Measurements from ENCODE around the gene FGF11. TPM values are rescaled to one million over a fixed set of nuclear protein-coding genes. Genes with fewer than 3 reads are reported as not detected.

The FGF11 gene
- total and polyA plus RNA-seq, 10 donors, result 1.0 to 5.5 (median 3.0) TPM

DNA sequence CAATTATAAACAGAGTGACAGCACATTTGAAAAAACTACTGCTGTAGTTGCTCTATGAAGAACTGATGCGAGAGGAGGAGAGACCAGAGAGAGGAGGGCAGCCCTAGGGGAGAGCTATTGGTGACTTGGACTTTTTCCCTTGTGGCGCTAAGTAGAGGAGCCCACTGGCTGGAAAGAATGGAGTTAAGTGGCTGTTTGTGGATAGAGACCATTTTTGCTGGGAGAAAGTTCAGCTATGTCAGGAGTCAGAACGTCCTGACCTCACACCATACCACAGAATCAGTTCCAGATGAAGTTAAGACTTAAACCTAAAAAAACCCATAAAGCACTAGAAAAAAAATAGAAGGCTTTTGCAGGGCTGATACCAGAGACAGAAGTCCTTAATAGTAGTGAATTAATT lies 46.9 kb downstream of the FGF11 start:
- no peak for DNase-seq
- intact Hi-C loops (cut with DNase I; ENCODE audit: low total_unique reads), result no loop called here
- TF ChIP-seq POLR2AphosphoS5 (IDR thresholded peaks at IDR 0.05), result no peak
- TF ChIP-seq, protein P1, sequence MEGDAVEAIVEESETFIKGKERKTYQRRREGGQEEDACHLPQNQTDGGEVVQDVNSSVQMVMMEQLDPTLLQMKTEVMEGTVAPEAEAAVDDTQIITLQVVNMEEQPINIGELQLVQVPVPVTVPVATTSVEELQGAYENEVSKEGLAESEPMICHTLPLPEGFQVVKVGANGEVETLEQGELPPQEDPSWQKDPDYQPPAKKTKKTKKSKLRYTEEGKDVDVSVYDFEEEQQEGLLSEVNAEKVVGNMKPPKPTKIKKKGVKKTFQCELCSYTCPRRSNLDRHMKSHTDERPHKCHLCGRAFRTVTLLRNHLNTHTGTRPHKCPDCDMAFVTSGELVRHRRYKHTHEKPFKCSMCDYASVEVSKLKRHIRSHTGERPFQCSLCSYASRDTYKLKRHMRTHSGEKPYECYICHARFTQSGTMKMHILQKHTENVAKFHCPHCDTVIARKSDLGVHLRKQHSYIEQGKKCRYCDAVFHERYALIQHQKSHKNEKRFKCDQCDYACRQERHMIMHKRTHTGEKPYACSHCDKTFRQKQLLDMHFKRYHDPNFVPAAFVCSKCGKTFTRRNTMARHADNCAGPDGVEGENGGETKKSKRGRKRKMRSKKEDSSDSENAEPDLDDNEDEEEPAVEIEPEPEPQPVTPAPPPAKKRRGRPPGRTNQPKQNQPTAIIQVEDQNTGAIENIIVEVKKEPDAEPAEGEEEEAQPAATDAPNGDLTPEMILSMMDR (IDR thresholded peaks at IDR 0.05 in 8 of 11, conservative IDR thresholded peaks at IDR 0.05 in 3 of 11), result no peak
- no peak for TF ChIP-seq POLR2A (IDR thresholded peaks at IDR 0.05)
- H3K4me3 ChIP-seq, result peak overlapping the region in 6 of 8 donors; percentile 48 to 83 (median 60)
- no peaks in the 10 kb centered on the region for H3K27me3 ChIP-seq (replicated peaks in 1 of 7)
- H3K36me3 ChIP-seq, result peaks cover 0 to 22% (median under 1%) of the 10 kb centered on the region in 6 donors
- WGBS, 5 donors, result 39 to 49% (median 47%) methylated on average over 3 of the region's 3 CpGs
- H3K4me1 ChIP-seq, result peaks cover 40 to 86% (median 79%) of the 10 kb centered on the region in 6 donors
- no peaks in the 10 kb centered on the region for H3K9me3 ChIP-seq
- H3K27ac ChIP-seq, result peak overlapping the region in 5 of 8 donors; percentile 46 to 100 (median 99)

DNA sequence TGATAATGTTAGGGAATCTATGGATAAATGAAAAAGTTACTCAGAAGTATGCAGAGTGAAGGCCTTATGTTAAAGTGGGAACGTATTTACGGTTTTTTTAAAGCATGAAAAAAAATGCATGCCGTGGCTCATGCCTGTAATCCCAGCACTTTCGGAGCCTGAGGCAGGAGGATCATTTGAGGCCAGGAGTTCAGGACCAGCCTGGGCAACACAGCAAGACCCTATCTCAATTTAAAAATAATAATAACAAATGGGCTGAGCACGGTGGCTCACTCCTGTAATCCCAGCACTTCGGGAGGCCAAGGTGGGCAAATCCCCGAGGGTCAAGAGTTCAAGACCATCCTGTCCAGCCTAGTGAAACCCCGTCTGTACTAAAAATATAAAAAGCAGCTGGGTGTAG lies 50.8 kb downstream of the FGF11 start:
- peak; percentile 3 for DNase-seq
- Histone ChIP-seq H3K27me3 (replicated peaks in 1 of 7) (no peaks in the 10 kb centered on the region), H3K4me3 (no peak overlapping the region), H3K36me3 (peaks cover 0 to 58% (median 2%) of the 10 kb centered on the region in 6 donors), H3K9me3 (no peaks in the 10 kb centered on the region), H3K4me1 (peaks cover 40 to 93% (median 80%) of the 10 kb centered on the region in 6 donors), H3K27ac (no peak overlapping the region)
- WGBS, 5 donors, result 68 to 76% (median 72%) methylated on average over 8 of the region's 8 CpGs
- intact Hi-C loops (cut with DNase I; ENCODE audit: low total_unique reads), result no loop called here
- TF ChIP-seq, protein P1 (IDR thresholded peaks at IDR 0.05 in 8 of 11, conservative IDR thresholded peaks at IDR 0.05 in 3 of 11), result no peak
- no peak for TF ChIP-seq POLR2A (IDR thresholded peaks at IDR 0.05)
- TF ChIP-seq POLR2AphosphoS5 (IDR thresholded peaks at IDR 0.05), result no peak

DNA sequence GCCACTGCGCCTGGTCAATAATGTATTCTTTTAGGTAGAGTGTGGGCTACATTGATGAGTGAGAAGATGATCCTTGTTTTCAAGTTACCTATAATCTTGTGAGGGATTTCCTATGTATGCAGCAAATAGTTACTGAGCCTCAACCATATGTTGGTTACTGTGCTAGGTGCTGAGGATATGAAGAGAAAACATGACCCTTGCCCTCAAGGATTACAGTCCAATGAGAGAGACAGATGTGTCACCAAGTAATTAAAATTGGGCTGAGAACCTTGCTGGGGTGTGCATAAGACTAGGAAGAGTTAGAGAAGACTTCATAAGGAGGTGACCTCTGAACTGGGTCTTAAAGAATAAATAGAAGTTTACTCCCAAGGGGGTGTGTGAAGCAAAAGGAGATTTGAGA lies 52.3 kb downstream of the FGF11 start:
- Histone ChIP-seq H3K27ac (no peak overlapping the region), H3K27me3 (replicated peaks in 1 of 7) (no peaks in the 10 kb centered on the region), H3K4me1 (peaks cover 26 to 90% (median 72%) of the 10 kb centered on the region in 6 donors), H3K36me3 (peaks cover 0 to 73% (median 13%) of the 10 kb centered on the region in 6 donors), H3K4me3 (no peak overlapping the region), H3K9me3 (no peaks in the 10 kb centered on the region)
- DNase-seq, result no peak
- WGBS, 5 donors, result 91 to 100% (median 98%) methylated on average over 1 of the region's 1 CpG
- TF ChIP-seq POLR2AphosphoS5 (IDR thresholded peaks at IDR 0.05) (no peak), POLR2A (IDR thresholded peaks at IDR 0.05) (no peak)
- TF ChIP-seq, protein P1 (IDR thresholded peaks at IDR 0.05 in 8 of 11, conservative IDR thresholded peaks at IDR 0.05 in 3 of 11), result no peak
- intact Hi-C loops (cut with DNase I; ENCODE audit: low total_unique reads), result no loop called here

DNA sequence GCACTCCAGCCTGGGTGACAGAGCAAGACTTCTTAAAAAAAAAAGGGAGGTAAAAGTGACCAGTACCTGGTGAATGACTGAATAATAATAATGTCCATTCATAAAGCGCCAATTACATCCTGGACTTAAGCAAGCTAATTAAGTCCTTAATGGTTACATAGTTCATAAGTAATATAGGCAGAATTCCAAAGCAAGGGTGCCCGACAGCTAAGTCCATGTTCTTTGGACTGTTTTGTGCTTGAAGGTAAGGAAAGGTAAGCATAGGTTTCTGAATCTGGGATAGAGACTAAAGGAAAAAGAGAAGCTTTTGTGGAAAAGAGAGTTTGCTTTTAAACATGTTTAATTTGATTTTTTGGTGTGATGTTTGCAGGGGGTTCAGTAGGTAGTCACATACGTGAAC lies 54.6 kb downstream of the FGF11 start:
- no peaks in the 10 kb centered on the region for H3K27me3 ChIP-seq (replicated peaks in 1 of 7)
- WGBS, 5 donors, result 89 to 99% (median 92%) methylated on average over 3 of the region's 3 CpGs
- H3K4me3 ChIP-seq, result no peak overlapping the region
- TF ChIP-seq POLR2AphosphoS5 (IDR thresholded peaks at IDR 0.05), result no peak
- TF ChIP-seq, protein P1 (IDR thresholded peaks at IDR 0.05 in 8 of 11, conservative IDR thresholded peaks at IDR 0.05 in 3 of 11), result no peak
- TF ChIP-seq POLR2A (IDR thresholded peaks at IDR 0.05), result no peak
- peaks cover 12 to 78% (median 57%) of the 10 kb centered on the region in 6 donors for H3K4me1 ChIP-seq
- no peak overlapping the region for H3K27ac ChIP-seq
- H3K9me3 ChIP-seq, result no peaks in the 10 kb centered on the region
- peaks cover 3 to 88% (median 37%) of the 10 kb centered on the region in 6 donors for H3K36me3 ChIP-seq
- intact Hi-C loops (cut with DNase I; ENCODE audit: low total_unique reads), result no loop called here
- DNase-seq, result no peak

Other genes with a start within 250 kb of the FGF11 start
Only the 30 nearest of the 40 such genes appear.
- gene CTDNEP1, start 187.8 kb upstream of the FGF11 start, total RNA-seq, result 100 to 1,000 TPM in 4 of 7 donors, 10 to 100 TPM in 3; 83.1 to 133 (median 119) TPM
- gene CTDNEP1, start 187.8 kb upstream of the FGF11 start, polyA plus RNA-seq, result 100 to 1,000 TPM in 1 of 3 donors, 10 to 100 TPM in 2; 69.3 to 104 (median 86.1) TPM
- gene ELP5, start 187.3 kb upstream of the FGF11 start, total RNA-seq, result 10 to 100 TPM; 22.1 to 40.3 (median 36.3) TPM
- gene ELP5, start 187.3 kb upstream of the FGF11 start, polyA plus RNA-seq, result 10 to 100 TPM; 36.2 to 40.2 (median 37.2) TPM
- gene CLDN7, start 177.0 kb upstream of the FGF11 start, total RNA-seq, result 1 to 10 TPM in 6 of 7 donors, under 1 TPM in 1; 0.74 to 6.6 (median 2.4) TPM
- 1 to 10 TPM; 2.9 to 6.0 (median 4.3) TPM for gene CLDN7, start 177.0 kb upstream of the FGF11 start, polyA plus RNA-seq
- gene SLC2A4, start 157.8 kb upstream of the FGF11 start, total RNA-seq, result 1 to 10 TPM in 1 of 7 donors, under 1 TPM in 6; 0.39 to 1.6 (median 0.51) TPM
- gene SLC2A4, start 157.8 kb upstream of the FGF11 start, polyA plus RNA-seq, result under 1 TPM; 0.07 to 0.56 (median 0.29) TPM
- gene YBX2, start 144.9 kb upstream of the FGF11 start, total RNA-seq, result under 1 TPM in 3 of 7 donors, not detected in 4; 0.11 to 0.40 (median 0.19) TPM
- gene YBX2, start 144.9 kb upstream of the FGF11 start, polyA plus RNA-seq, result under 1 TPM; 0.09 to 0.22 (median 0.12) TPM
- 100 to 1,000 TPM; 117 to 326 (median 244) TPM for gene EIF5A, start 131.9 kb upstream of the FGF11 start, total RNA-seq
- gene EIF5A, start 131.9 kb upstream of the FGF11 start, polyA plus RNA-seq, result 100 to 1,000 TPM; 310 to 426 (median 376) TPM
- 100 to 1,000 TPM in 2 of 7 donors, 10 to 100 TPM in 5; 54.1 to 123 (median 65.4) TPM for gene GPS2, start 124.2 kb upstream of the FGF11 start, total RNA-seq
- gene GPS2, start 124.2 kb upstream of the FGF11 start, polyA plus RNA-seq, result 10 to 100 TPM; 56.6 to 73.2 (median 70.9) TPM
- 10 to 100 TPM; 16.5 to 53.9 (median 44.3) TPM for gene NEURL4, start 110.2 kb upstream of the FGF11 start, total RNA-seq
- gene NEURL4, start 110.2 kb upstream of the FGF11 start, polyA plus RNA-seq, result 10 to 100 TPM; 17.6 to 48.6 (median 36.3) TPM
- gene ACAP1, start 103.0 kb upstream of the FGF11 start, total RNA-seq, result 100 to 1,000 TPM; 118 to 312 (median 208) TPM
- 100 to 1,000 TPM; 126 to 266 (median 245) TPM for gene ACAP1, start 103.0 kb upstream of the FGF11 start, polyA plus RNA-seq
- gene KCTD11, start 87.3 kb upstream of the FGF11 start, total RNA-seq, result 10 to 100 TPM in 1 of 7 donors, 1 to 10 TPM in 6; 7.7 to 10.0 (median 9.1) TPM
- gene KCTD11, start 87.3 kb upstream of the FGF11 start, polyA plus RNA-seq, result 10 to 100 TPM in 1 of 3 donors, 1 to 10 TPM in 2; 5.4 to 12.0 (median 6.0) TPM
- not detected for gene TMEM95, start 84.4 kb upstream of the FGF11 start, total RNA-seq
- not detected for gene TMEM95, start 84.4 kb upstream of the FGF11 start, polyA plus RNA-seq
- gene TNK1, start 58.4 kb upstream of the FGF11 start, total RNA-seq, result 10 to 100 TPM in 1 of 7 donors, 1 to 10 TPM in 6; 4.2 to 16.2 (median 6.4) TPM
- 1 to 10 TPM; 6.6 to 8.7 (median 8.3) TPM for gene TNK1, start 58.4 kb upstream of the FGF11 start, polyA plus RNA-seq
- 10 to 100 TPM; 34.1 to 63.2 (median 51.1) TPM for gene PLSCR3, start 45.0 kb upstream of the FGF11 start, total RNA-seq
- gene PLSCR3, start 45.0 kb upstream of the FGF11 start, polyA plus RNA-seq, result 10 to 100 TPM; 31.3 to 45.9 (median 33.3) TPM
- gene TMEM256, start 35.4 kb upstream of the FGF11 start, total RNA-seq, result 10 to 100 TPM; 39.1 to 82.5 (median 50.3) TPM
- 100 to 1,000 TPM; 175 to 193 (median 179) TPM for gene TMEM256, start 35.4 kb upstream of the FGF11 start, polyA plus RNA-seq
- 10 to 100 TPM in 6 of 7 donors, 1 to 10 TPM in 1; 8.7 to 23.0 (median 13.0) TPM for gene NLGN2, start 31.7 kb upstream of the FGF11 start, total RNA-seq
- gene NLGN2, start 31.7 kb upstream of the FGF11 start, polyA plus RNA-seq, result 1 to 10 TPM; 2.2 to 6.5 (median 4.3) TPM
- not detected for gene SPEM1, start 19.2 kb upstream of the FGF11 start, total RNA-seq
- gene SPEM1, start 19.2 kb upstream of the FGF11 start, polyA plus RNA-seq, result not detected
- gene SPEM2, start 13.9 kb upstream of the FGF11 start, total RNA-seq, result not detected
- gene SPEM2, start 13.9 kb upstream of the FGF11 start, polyA plus RNA-seq, result not detected
- gene SPEM3, start 10.7 kb upstream of the FGF11 start, total RNA-seq, result not detected
- gene SPEM3, start 10.7 kb upstream of the FGF11 start, polyA plus RNA-seq, result not detected
- gene TMEM102, start 4.1 kb upstream of the FGF11 start, total RNA-seq, result 10 to 100 TPM in 5 of 7 donors, 1 to 10 TPM in 2; 7.1 to 17.4 (median 10.9) TPM
- gene TMEM102, start 4.1 kb upstream of the FGF11 start, polyA plus RNA-seq, result 1 to 10 TPM; 4.7 to 9.8 (median 7.8) TPM
- 10 to 100 TPM in 5 of 7 donors, 1 to 10 TPM in 2; 7.3 to 12.9 (median 11.4) TPM for gene CHRNB1, start 5.5 kb downstream of the FGF11 start, total RNA-seq
- 10 to 100 TPM in 2 of 3 donors, 1 to 10 TPM in 1; 7.3 to 12.4 (median 11.1) TPM for gene CHRNB1, start 5.5 kb downstream of the FGF11 start, polyA plus RNA-seq
- gene ZBTB4, start 40.1 kb downstream of the FGF11 start, total RNA-seq, result 10 to 100 TPM; 38.7 to 68.8 (median 46.5) TPM
- 10 to 100 TPM; 10.5 to 23.7 (median 12.3) TPM for gene ZBTB4, start 40.1 kb downstream of the FGF11 start, polyA plus RNA-seq
- gene SLC35G6, start 41.9 kb downstream of the FGF11 start, total RNA-seq, result not detected
- gene SLC35G6, start 41.9 kb downstream of the FGF11 start, polyA plus RNA-seq, result under 1 TPM in 1 of 3 donors, not detected in 2; 0.13 TPM
- 100 to 1,000 TPM; 108 to 196 (median 173) TPM for gene POLR2A, start 44.9 kb downstream of the FGF11 start, total RNA-seq
- 10 to 100 TPM in 1 of 3 donors, 1 to 10 TPM in 2; 8.2 to 26.0 (median 8.8) TPM for gene POLR2A, start 44.9 kb downstream of the FGF11 start, polyA plus RNA-seq
- 10 to 100 TPM; 37.4 to 64.6 (median 60.5) TPM for gene TNFSF12, start 109.5 kb downstream of the FGF11 start, total RNA-seq
- 10 to 100 TPM; 46.5 to 65.0 (median 49.3) TPM for gene TNFSF12, start 109.5 kb downstream of the FGF11 start, polyA plus RNA-seq
- gene TNFSF13, start 119.2 kb downstream of the FGF11 start, total RNA-seq, result 10 to 100 TPM; 14.5 to 54.0 (median 31.6) TPM
- 10 to 100 TPM; 19.9 to 23.4 (median 20.5) TPM for gene TNFSF13, start 119.2 kb downstream of the FGF11 start, polyA plus RNA-seq
- 10 to 100 TPM; 36.3 to 71.7 (median 42.9) TPM for gene SENP3, start 122.4 kb downstream of the FGF11 start, total RNA-seq
- gene SENP3, start 122.4 kb downstream of the FGF11 start, polyA plus RNA-seq, result 10 to 100 TPM; 43.1 to 52.7 (median 45.6) TPM
- gene CD68, start 140.1 kb downstream of the FGF11 start, total RNA-seq, result 100 to 1,000 TPM; 177 to 387 (median 271) TPM
- gene CD68, start 140.1 kb downstream of the FGF11 start, polyA plus RNA-seq, result 100 to 1,000 TPM in 1 of 3 donors, 10 to 100 TPM in 2; 52.5 to 236 (median 86.1) TPM
- 100 to 1,000 TPM in 1 of 7 donors, 10 to 100 TPM in 6; 35.5 to 163 (median 51.2) TPM for gene MPDU1, start 144.3 kb downstream of the FGF11 start, total RNA-seq
- 10 to 100 TPM; 42.7 to 73.0 (median 59.5) TPM for gene MPDU1, start 144.3 kb downstream of the FGF11 start, polyA plus RNA-seq
- gene SOX15, start 150.6 kb downstream of the FGF11 start, total RNA-seq, result 1 to 10 TPM in 1 of 7 donors, under 1 TPM in 2, not detected in 4; 0.41 to 1.7 (median 0.64) TPM
- under 1 TPM; 0.20 to 0.44 (median 0.32) TPM for gene SOX15, start 150.6 kb downstream of the FGF11 start, polyA plus RNA-seq
- 10 to 100 TPM; 17.7 to 29.3 (median 26.7) TPM for gene FXR2, start 175.4 kb downstream of the FGF11 start, total RNA-seq
- 10 to 100 TPM; 18.9 to 26.9 (median 20.4) TPM for gene FXR2, start 175.4 kb downstream of the FGF11 start, polyA plus RNA-seq

Measured in spleen (tissue), 11 donors.